ENCODE measurements around the gene PIGH. TPM values are rescaled to one million over a fixed set of nuclear protein-coding genes. Genes with fewer than 3 reads are reported as not detected.
"Not testable (repeated sequence)": the region's sequence is repeated elsewhere in the genome, so short reads cannot be mapped to it uniquely, and the experiment has no call there.

Gene PIGH
- 41.5 TPM for total RNA-seq

- DNase-seq (ENCODE audit: low spot score): peak; percentile 93
Observed at GRCh38 chr14:67599698-67600561, at the start of gene PIGH. Gene PIGH, minus strand, starts transcription at chr14:67600268. Its CDS starts 65 bp downstream, at chr14:67600203.

DNA sequence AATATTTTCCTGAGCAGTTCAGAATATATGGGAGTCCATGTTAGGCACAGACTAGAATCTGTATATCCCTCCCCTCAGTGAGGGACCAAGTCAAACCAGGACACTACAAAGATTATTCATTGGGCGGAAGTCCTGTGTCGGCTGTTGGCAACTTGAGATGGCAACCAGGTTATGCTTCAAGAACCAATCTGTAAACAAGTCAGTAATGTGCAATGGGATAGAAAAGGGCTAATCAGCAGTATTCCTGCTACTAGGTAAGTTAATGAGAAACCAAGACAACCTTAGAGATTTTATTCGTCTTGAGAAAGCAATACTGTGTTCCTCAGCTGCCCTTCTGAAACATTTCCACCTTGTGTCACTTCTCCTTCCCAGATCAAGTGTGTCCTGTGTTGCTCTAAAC lies 46.1 kb upstream of the PIGH start:
- DNase-seq (ENCODE audit: low spot score): no peak

DNA sequence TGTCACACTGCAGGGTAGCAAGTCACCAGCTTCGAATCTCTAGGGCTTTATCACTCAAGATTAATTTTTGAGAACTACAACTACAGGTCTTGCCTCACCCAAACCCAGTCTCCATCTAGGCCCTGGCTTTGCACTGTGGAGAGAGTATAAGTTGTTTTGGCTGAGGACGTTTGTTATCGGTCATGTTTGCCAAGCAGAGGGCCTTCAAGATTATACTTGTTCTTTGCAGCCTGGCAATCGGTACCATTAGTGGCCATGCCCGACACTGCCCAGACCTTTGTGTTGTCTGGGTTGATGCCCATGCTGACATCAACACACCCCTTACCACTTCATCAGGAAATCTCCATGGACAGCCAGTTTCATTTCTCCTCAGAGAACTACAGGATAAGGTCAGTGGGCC lies 45.3 kb upstream of the PIGH start:
- DNase-seq (ENCODE audit: low spot score): no peak

GRCh38 chr14:67644428-67644827 lies 44.4 kb upstream of the PIGH start:
- DNase-seq (ENCODE audit: low spot score): no peak

DNA sequence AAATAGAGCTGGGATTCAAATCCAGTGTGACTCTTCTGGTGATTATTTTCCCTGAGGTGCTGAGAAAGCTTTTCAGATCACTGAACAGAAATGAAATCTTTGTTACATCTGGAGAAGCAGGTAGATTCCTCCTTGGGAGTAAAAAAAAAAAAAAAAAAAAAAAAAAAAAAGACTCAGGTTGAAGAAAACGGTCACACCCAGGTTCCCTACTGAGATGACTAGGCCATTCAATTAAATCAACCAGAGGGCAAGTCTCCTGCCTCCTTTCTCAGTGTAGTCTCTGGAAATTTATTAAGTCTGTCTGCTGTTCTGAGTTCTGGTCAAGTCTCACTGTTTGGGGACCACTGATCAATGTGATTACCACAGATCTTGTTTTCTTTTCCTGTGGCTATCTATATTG lies 43.6 kb upstream of the PIGH start:
- no peak for DNase-seq (ENCODE audit: low spot score)

GRCh38 chr14:67641902-67642749 lies 42.1 kb upstream of the PIGH start:
- no peak for DNase-seq (ENCODE audit: low spot score)

DNA sequence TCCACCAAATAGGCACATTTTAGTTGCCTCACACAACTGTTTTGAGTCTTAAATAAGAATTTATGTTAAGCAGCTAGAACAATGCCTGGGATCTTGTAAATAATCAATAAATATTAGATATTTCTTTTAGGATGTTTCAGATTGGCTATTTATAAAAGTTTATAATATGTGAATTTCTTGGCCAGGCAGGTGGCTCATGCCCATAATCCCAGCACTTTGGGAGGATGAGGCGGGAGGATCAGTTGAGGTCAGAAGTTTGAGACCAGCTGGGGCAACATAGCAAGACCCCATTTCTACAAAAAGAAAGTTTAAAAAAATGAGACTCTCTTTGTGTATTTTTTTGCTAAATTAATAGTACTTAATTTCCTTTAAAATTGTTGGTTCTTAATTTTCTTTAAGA lies 41.4 kb upstream of the PIGH start:
- DNase-seq (ENCODE audit: low spot score): no peak

DNA sequence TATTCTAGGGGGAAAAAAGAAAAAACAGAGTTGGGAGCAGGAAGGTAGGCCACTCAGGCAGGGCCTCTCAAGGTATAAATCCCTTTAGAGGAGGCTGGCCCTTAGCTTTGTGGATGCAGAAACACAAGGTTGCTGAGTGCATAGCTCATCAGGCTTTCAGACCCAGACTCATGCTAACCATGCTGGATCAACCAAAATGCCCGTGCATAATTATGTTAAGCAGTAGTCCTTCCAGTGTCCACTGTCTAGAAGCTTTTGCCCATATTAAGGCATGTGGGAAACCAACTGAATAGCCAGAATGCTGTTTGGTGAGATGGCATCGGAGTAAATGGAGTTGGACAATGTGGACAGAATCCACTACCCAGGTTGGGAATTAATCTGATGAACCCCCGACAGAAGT lies 38.6 kb upstream of the PIGH start:
- DNase-seq (ENCODE audit: low spot score): no peak

DNA sequence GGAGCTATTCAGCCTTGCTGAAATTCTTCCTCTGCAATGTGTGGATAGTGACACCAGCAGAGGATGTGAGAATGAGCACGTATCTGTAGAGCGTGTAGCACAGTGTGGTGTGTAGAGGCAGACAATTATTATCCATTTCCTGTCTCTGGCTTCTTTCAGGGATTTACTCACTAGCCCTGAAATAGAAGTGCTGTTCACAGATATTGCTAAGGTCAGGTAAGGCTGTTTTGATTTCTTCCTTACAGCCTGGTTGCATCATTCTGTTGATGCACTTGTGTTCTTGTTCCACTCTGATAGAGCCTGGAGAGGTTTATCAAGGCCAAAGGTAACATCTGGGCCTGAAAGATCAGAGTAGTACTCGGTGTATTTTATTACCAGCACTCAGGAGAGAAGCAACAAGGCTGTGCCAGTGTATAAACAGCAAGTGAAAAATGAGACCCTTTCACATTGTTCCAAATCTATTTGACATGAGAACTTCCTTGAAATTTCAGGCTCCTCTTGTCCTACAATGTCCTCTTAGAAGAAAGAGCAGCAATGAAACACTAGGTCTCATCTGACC lies 36.4 kb upstream of the PIGH start:
- no peak for DNase-seq (ENCODE audit: low spot score)

- no peak for DNase-seq (ENCODE audit: low spot score)
Observed at GRCh38 chr14:67633451-67634147, 33.5 kb upstream of the PIGH start.

GRCh38 chr14:67630938-67631337 lies 30.9 kb upstream of the PIGH start:
- DNase-seq (ENCODE audit: low spot score): no peak

- no peak for DNase-seq (ENCODE audit: low spot score)
Observed at GRCh38 chr14:67630186-67630585, 30.1 kb upstream of the PIGH start.

DNA sequence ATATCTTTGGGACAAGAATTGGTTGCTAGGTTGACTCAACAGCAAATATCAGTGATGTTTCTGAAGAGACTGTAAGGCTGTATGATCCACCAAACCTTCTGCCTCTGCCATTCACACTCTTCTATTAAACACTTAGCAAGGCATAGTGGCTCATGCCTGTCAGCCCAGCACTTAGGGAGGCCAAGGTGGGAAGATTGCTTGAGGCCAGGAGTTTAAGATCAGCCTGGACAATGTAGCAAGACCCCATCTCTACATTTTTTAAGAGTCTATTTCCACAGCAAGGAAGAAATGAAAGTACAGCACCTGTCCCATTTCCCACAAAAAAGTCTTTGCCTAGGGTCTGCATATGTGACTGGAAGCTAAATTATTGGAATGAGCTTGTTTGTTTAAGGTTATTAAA lies 27.5 kb upstream of the PIGH start:
- no peak for DNase-seq (ENCODE audit: low spot score)

- not testable (repeated sequence) for DNase-seq (ENCODE audit: low spot score)
Observed at GRCh38 chr14:67626131-67626530, 26.1 kb upstream of the PIGH start.

GRCh38 chr14:67623114-67623513 lies 23.0 kb upstream of the PIGH start:
- no peak for DNase-seq (ENCODE audit: low spot score)

DNA sequence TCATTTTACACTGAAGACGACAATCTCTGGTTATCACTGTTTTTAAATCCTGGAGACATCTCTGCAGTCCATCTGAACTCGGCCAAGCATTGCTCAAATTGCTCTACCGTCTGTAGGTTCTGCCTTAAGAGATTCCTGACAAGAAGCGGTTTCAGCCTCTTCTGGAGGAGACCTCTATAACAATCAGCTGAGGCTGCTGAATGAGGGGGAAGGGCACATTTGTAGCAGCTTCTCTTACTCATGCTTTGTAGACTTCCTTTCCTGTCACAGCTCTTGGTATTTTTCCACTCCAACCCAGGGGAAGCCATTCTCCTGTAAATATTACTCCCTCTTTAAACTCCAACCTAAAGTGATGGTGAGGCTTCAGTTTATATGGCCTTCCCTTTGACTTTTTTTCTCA lies 22.6 kb upstream of the PIGH start:
- DNase-seq (ENCODE audit: low spot score): peak; percentile 31

GRCh38 chr14:67620217-67620785 lies 20.2 kb upstream of the PIGH start:
- no peak for DNase-seq (ENCODE audit: low spot score)

- peak; percentile 98 for DNase-seq (ENCODE audit: low spot score)
Observed at GRCh38 chr14:67619446-67620216, 19.6 kb upstream of the PIGH start, which contains the start of gene ARG2. Gene ARG2, plus strand, starts transcription at chr14:67619920. Its CDS starts 58 bp downstream, at chr14:67619978.

- DNase-seq (ENCODE audit: low spot score): no peak
Observed at GRCh38 chr14:67618617-67619063, 18.6 kb upstream of the PIGH start.

DNA sequence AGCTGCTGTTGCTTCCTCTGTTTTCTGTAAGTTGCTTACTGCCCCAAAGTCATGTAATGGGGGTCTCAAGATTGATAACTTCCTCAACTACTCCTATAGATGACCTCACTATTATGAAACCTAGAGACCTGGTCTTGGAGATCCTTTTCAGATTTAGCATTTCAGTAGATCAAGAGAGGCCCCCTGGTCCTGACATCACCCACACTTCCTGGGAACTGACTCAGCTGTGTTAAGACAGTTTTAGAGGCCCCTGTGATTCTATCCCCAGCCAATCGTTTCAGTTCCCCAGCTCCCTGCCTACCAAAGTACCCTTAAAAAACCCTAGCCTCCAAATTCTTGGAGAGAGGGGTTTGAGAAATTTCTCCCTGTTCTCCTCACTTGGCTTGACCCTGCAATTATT lies 10.4 kb upstream of the PIGH start:
- DNase-seq (ENCODE audit: low spot score): no peak

Data from mucosa of gallbladder (tissue), 1 donor.